MCF 10A (cell line): Measurements from ENCODE around the gene ADO. TPM values are rescaled to one million over a fixed set of nuclear protein-coding genes. Genes with fewer than 3 reads are reported as not detected.

ENCODE experiments used
- BruUV-seq: library from RNA; stranded (reverse); fragments of 400-500 nt; replicated peaks from 2 replicates; lab custom pipeline; 2021; lab: Mats Ljungman, UMichigan
- CTCF ChIA-PET: fragments of 300-600 bp; sonication (Branson Sonifier 250); formaldehyde crosslinking; extraction: SDS; loops from one replicate; lab custom pipeline; 2021; ENCODE audit warnings: antibody characterized with exemption, inconsistent platforms; lab: Yijun Ruan, JAX
- POLR2A ChIA-PET: fragments of 300-600, 350-650 bp; sonication (Branson Sonifier 250); formaldehyde crosslinking; extraction: SDS; loops from one replicate; lab custom pipeline; 2020; ENCODE audit warnings: antibody characterized with exemption, inconsistent platforms; lab: Yijun Ruan, JAX
- DNase-seq: peaks from one replicate; pipeline ENCODE4 v3.0.0-alpha.2; 2018; ENCODE audit not compliant: unreplicated experiment
- H3K27ac Mint-ChIP-seq: one replicate; pipeline ENCODE4 v1.8.0; 2022; ENCODE audit warnings: mild to moderate bottlenecking, low read depth, mixed read lengths; ENCODE audit not compliant: unreplicated experiment
- H3K27me3 Mint-ChIP-seq: one replicate; pipeline ENCODE4 v1.8.0; 2022; ENCODE audit warnings: mixed read lengths; ENCODE audit not compliant: insufficient read depth, unreplicated experiment
- H3K36me3 Mint-ChIP-seq: one replicate; pipeline ENCODE4 v1.8.0; 2022; ENCODE audit warnings: mild to moderate bottlenecking, moderate library complexity, mixed read lengths; ENCODE audit not compliant: insufficient read depth, unreplicated experiment
- H3K4me1 Mint-ChIP-seq: one replicate; pipeline ENCODE4 v1.8.0; 2022; ENCODE audit warnings: mixed read lengths; ENCODE audit not compliant: insufficient read depth, unreplicated experiment
- H3K4me3 Mint-ChIP-seq: one replicate; pipeline ENCODE4 v1.8.0; 2022; ENCODE audit warnings: mild to moderate bottlenecking, moderate library complexity, mixed read lengths; ENCODE audit not compliant: unreplicated experiment
- H3K9me3 Mint-ChIP-seq: one replicate; pipeline ENCODE4 v1.8.0; 2022; ENCODE audit warnings: mixed read lengths; ENCODE audit not compliant: unreplicated experiment
- CTCF ChIP-seq: fragments of 200-600 bp; IDR thresholded peaks from one replicate; pipeline ENCODE4 v1.8.0; 2022; ENCODE audit warnings: antibody characterized with exemption, mild to moderate bottlenecking; ENCODE audit not compliant: unreplicated experiment
- intact Hi-C: fragments of 100-400 bp; cut with micrococcal nuclease; formaldehyde crosslinking; loops from 2 replicates; pipeline ENCODE4 v1.14.1; 2022
- total RNA-seq: library from RNA; stranded (reverse); gene quantifications from 2 replicates; pipeline ENCODE4 v1.2.3, GENCODE V29; 2022

ADO gene
- total RNA-seq, 1 experiment from 2014 or later, result 24.3 TPM

GRCh38 chr10:62794306-62794705 is 10.2 kb upstream of the ADO start:
- no peaks in the 10 kb centered on the region for H3K9me3 Mint-ChIP-seq
- peak; percentile 22 for DNase-seq
- no TSS peak for BruUV-seq
- H3K4me1 Mint-ChIP-seq, result peaks cover 7% of the 10 kb centered on the region
- ChIA-PET POLR2A (no interaction called here), CTCF (interaction anchor here (0.6 kb wide), 1 partner anchor 9 kb away, joined by 3 read pairs; no protein-coding TSS in a partner anchor)
- TF ChIP-seq CTCF, result no peak
- no peak overlapping the region for H3K4me3 Mint-ChIP-seq
- intact Hi-C loops, result no loop called here
- H3K36me3 Mint-ChIP-seq, result no peaks in the 10 kb centered on the region
- H3K27ac Mint-ChIP-seq, result no peak overlapping the region
- H3K27me3 Mint-ChIP-seq, result peaks cover 31% of the 10 kb centered on the region

GRCh38 chr10:62795100-62795499 is 9.4 kb upstream of the ADO start:
- ChIA-PET POLR2A (no interaction called here), CTCF (interaction anchor here (0.6 kb wide), 1 partner anchor 375 kb away, joined by 3 read pairs; no protein-coding TSS in a partner anchor)
- no peak for TF ChIP-seq CTCF
- Mint-ChIP-seq H3K27me3 (peaks cover 32% of the 10 kb centered on the region), H3K4me3 (no peak overlapping the region), H3K36me3 (no peaks in the 10 kb centered on the region), H3K9me3 (no peaks in the 10 kb centered on the region), H3K27ac (no peak overlapping the region), H3K4me1 (peaks cover 1% of the 10 kb centered on the region)
- DNase-seq, result no peak
- intact Hi-C loops, result no loop called here
- BruUV-seq, result no TSS peak

GRCh38 chr10:62795762-62796161 is 8.8 kb upstream of the ADO start:
- no peaks in the 10 kb centered on the region for H3K36me3 Mint-ChIP-seq
- H3K27ac Mint-ChIP-seq, result no peak overlapping the region
- intact Hi-C loops, result no loop called here
- H3K4me3 Mint-ChIP-seq, result no peak overlapping the region
- no TSS peak for BruUV-seq
- POLR2A ChIA-PET, result no interaction called here
- no peak for TF ChIP-seq CTCF
- CTCF ChIA-PET, result interaction anchor here (0.5 to 0.6 kb wide), 2 partner anchors 212 to 374 kb away, joined by 3 read pairs; no protein-coding TSS in a partner anchor
- H3K4me1 Mint-ChIP-seq, result no peaks in the 10 kb centered on the region
- peaks cover 38% of the 10 kb centered on the region for H3K27me3 Mint-ChIP-seq
- DNase-seq, result no peak
- H3K9me3 Mint-ChIP-seq, result no peaks in the 10 kb centered on the region

GRCh38 chr10:62796896-62797295 is 7.6 kb upstream of the ADO start:
- no peak overlapping the region for H3K27ac Mint-ChIP-seq
- DNase-seq, result no peak
- BruUV-seq, result no TSS peak
- no peak for TF ChIP-seq CTCF
- no peak overlapping the region for H3K4me3 Mint-ChIP-seq
- H3K36me3 Mint-ChIP-seq, result no peaks in the 10 kb centered on the region
- peaks cover 41% of the 10 kb centered on the region for H3K27me3 Mint-ChIP-seq
- intact Hi-C loops, result no loop called here
- ChIA-PET CTCF (interaction anchor here (0.6 kb wide), 1 partner anchor 130 kb away, joined by 5 read pairs; no protein-coding TSS in a partner anchor), POLR2A (interaction anchor here (0.7 kb wide), 1 partner anchor 801 kb away, joined by 4 read pairs; no protein-coding TSS in a partner anchor)
- H3K4me1 Mint-ChIP-seq, result no peaks in the 10 kb centered on the region
- no peaks in the 10 kb centered on the region for H3K9me3 Mint-ChIP-seq
